Stimulated activated memory B cell treated with anti-CD40 and anti-IgM and Interleukin-4, amounts not matched to agents 10 μg/mL and 1 μg/mL and 100 μg/mL, for 72 hours (primary cell): ENCODE results near the gene NMT1.

Source experiments
- ATAC-seq: fragments of 150-1000 bp; cut with Tn5 transposase; 2 replicates; pipeline ENCODE4 v1.10.0; 2021
- H3K27ac Mint-ChIP-seq: one replicate; pipeline ENCODE4 v1.8.0; 2022; ENCODE audit warnings: mild to moderate bottlenecking, mixed read lengths
- H3K27me3 Mint-ChIP-seq: one replicate; pipeline ENCODE4 v1.8.0; 2022; ENCODE audit warnings: mixed read lengths
- H3K36me3 Mint-ChIP-seq: one replicate; pipeline ENCODE4 v1.8.0; 2022; ENCODE audit warnings: mixed read lengths
- H3K4me1 Mint-ChIP-seq: one replicate; pipeline ENCODE4 v1.8.0; 2022; ENCODE audit warnings: mixed read lengths
- H3K4me3 Mint-ChIP-seq: one replicate; pipeline ENCODE4 v1.8.0; 2022; ENCODE audit warnings: mild to moderate bottlenecking, moderate library complexity, mixed read lengths
- H3K9me3 Mint-ChIP-seq: one replicate; pipeline ENCODE4 v1.8.0; 2022; ENCODE audit warnings: mixed read lengths

Gene NMT1

DNA sequence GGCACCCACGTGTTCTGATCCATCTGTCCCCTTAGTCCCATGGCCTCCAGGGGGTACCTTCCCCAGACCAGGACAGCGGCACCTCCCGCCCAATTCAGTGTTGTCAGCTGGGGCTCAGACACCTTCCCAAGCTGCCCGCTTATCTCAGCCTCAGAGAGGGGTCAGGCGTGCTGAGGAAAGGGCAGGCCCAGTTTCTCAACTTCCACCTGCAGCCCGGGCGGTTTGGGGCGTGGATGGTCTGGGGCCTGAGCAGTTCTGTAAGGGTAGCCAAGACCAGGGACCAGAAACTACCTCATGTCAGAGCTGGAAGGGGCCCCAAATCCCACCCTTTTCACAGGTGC, 66.1 kb downstream of the NMT1 start:
- Mint-ChIP-seq H3K27ac (no peak overlapping the region), H3K27me3 (peaks cover 15% of the 10 kb centered on the region)

DNA sequence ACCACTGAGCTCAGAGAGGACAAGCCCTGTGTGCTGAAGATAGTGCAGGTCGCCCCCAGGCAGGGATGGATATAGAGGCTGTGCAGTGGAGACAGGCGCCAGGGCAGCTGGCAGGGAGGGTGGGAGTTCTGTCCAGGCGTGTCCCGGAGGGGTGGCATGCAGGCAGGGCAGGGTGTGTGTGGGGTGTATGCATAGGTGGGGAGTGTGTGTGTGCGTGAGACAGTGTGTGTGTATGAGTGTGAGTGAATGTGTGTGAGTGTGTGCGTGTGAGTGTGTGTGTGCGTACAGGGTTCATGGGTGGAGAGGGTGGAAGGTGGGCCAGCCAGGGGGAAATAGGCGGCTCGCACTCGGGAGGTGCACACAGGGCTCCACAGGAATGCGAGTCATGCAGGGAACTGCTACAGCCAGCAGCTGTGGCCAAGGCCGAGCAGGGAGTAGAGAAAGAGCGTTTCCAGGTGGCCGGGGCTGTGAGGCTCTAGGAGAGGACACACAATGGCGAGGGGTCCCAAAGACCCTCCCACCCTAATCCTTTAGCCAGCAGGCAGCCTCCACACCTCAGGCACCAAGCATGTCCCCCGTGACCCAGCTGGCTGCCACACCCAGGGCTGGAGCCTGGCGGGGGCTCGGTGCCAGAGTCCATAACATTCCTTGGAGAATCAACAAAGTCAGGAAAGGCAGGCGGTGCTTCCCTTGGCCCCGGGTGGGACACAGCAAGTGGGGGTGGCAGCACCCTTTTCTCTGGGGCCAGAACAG, 66.6 kb downstream of the NMT1 start:
- H3K9me3 Mint-ChIP-seq, result no peaks in the 10 kb centered on the region
- H3K36me3 Mint-ChIP-seq, result no peaks in the 10 kb centered on the region
- peaks cover 6% of the 10 kb centered on the region for H3K4me1 Mint-ChIP-seq
- H3K27me3 Mint-ChIP-seq, result peaks cover 15% of the 10 kb centered on the region
- no peak for ATAC-seq
- H3K4me3 Mint-ChIP-seq, result no peak overlapping the region
- H3K27ac Mint-ChIP-seq, result no peak overlapping the region

More for the DNA sequence above, 66.1 kb downstream of the NMT1 start:
- Mint-ChIP-seq H3K36me3 (no peaks in the 10 kb centered on the region), H3K9me3 (no peaks in the 10 kb centered on the region), H3K4me3 (no peak overlapping the region), H3K4me1 (peaks cover 6% of the 10 kb centered on the region)
- no peak for ATAC-seq

DNA sequence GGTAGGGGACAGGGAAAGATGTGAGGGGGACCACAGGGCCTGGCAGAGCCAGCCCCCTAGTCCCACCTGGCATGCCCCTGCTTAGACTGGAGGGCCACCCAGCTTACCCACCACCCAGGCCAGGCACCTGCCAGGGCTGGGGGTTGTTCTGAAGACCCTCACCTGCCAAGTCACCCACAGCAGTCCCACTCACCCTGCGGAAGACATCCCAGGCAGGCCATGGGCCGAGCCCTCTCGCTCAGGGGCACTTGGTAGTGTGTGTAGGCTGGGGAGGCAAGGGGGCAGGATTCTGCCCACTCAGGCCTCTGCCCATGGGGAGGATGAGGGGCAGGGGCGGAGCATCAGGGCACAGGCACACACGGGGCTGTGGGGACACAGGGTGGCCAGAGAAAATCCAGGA, 67.2 kb downstream of the NMT1 start:
- no peaks in the 10 kb centered on the region for H3K9me3 Mint-ChIP-seq
- peaks cover 6% of the 10 kb centered on the region for H3K4me1 Mint-ChIP-seq
- H3K27me3 Mint-ChIP-seq, result peaks cover 15% of the 10 kb centered on the region
- H3K4me3 Mint-ChIP-seq, result no peak overlapping the region
- no peak for ATAC-seq
- H3K36me3 Mint-ChIP-seq, result no peaks in the 10 kb centered on the region
- H3K27ac Mint-ChIP-seq, result no peak overlapping the region

DNA sequence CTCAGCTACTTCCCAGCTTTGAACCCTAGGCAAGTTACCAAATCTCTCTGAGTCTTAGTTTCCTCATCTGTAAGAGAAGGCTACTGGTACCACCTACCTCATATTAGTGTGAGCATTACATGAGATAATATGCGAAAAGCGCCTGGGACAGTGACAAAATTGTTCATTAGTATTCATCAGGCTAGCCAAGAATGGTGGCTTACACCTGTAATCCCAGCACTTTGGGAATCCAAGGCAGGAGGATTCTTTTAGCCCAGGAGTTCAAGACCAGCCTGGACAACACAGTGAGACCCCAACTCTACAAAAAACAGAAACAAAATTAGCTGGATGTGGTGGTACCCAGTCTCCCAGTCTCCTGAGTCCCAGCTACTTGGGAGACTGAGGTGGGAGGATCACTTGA, 67.9 kb downstream of the NMT1 start:
- Mint-ChIP-seq H3K27ac (no peak overlapping the region), H3K36me3 (no peaks in the 10 kb centered on the region), H3K27me3 (peaks cover 15% of the 10 kb centered on the region), H3K4me3 (no peak overlapping the region), H3K4me1 (peaks cover 6% of the 10 kb centered on the region), H3K9me3 (no peaks in the 10 kb centered on the region)
- no peak for ATAC-seq

DNA sequence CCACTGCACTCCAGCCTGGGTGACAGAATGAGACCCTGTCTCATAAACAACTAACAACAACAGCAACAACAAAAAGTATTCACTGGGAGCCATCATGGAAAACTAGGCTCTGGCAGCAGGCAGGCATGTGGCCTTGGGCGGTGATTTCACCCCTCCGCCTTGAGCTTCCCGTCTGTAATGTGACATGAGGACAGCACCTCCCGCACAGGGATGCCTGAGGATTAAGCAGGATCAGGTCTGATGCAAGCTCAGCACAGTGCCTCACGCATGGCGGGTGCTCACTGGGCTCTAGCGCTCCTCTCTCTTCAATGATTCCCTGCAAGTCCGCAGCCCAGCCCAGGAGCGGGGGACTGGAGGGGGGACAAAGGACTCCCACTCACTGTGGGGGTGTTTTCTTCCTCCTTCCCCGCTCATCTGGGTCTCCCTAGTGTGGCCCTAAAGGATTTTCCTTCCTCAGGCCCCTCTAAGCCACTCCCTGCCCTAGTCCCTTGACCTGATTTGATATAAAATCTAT, 68.4 kb downstream of the NMT1 start:
- Mint-ChIP-seq H3K4me3 (no peak overlapping the region), H3K36me3 (no peaks in the 10 kb centered on the region), H3K27me3 (peaks cover 15% of the 10 kb centered on the region), H3K4me1 (peaks cover 1% of the 10 kb centered on the region), H3K9me3 (no peaks in the 10 kb centered on the region), H3K27ac (no peak overlapping the region)
- no peak for ATAC-seq

DNA sequence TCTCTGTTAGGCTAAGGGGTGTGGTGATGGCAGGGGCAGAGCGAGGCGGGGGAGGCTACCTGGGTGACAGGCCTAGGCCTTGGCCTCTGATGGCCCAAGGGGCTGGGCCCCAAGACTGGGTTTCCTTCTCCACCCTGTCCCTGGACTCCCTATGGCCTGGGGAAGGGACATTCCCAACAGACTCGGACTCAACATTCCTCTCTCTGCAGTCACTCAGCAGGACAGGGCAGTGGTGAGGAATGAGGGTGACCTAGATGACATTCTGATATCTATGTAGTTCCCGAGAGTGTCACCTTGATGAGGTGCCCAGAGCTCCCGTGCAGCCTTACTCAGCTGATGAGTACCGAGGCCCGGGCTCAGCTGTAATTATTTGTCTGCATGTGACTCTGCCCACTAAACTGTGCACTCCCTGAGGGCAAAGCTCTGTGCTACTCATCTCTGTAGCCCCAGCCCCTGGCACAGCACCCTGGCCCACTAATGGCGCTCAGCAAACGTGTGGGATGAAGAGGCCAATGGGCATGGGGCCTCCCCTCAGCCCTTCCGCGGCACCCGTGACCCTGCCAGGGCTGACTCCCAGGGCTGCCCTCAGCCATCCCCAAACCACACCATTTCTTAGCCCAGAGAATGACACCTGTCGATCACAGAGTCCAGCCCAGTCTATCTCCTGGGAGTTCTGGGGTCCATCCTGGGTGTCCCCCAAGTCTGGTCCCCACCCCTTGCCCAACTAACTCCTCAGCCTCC, 69.0 kb downstream of the NMT1 start:
- Mint-ChIP-seq H3K4me1 (no peaks in the 10 kb centered on the region), H3K27ac (no peak overlapping the region), H3K9me3 (no peaks in the 10 kb centered on the region), H3K36me3 (no peaks in the 10 kb centered on the region), H3K4me3 (no peak overlapping the region), H3K27me3 (peaks cover 15% of the 10 kb centered on the region)
- no peak for ATAC-seq

DNA sequence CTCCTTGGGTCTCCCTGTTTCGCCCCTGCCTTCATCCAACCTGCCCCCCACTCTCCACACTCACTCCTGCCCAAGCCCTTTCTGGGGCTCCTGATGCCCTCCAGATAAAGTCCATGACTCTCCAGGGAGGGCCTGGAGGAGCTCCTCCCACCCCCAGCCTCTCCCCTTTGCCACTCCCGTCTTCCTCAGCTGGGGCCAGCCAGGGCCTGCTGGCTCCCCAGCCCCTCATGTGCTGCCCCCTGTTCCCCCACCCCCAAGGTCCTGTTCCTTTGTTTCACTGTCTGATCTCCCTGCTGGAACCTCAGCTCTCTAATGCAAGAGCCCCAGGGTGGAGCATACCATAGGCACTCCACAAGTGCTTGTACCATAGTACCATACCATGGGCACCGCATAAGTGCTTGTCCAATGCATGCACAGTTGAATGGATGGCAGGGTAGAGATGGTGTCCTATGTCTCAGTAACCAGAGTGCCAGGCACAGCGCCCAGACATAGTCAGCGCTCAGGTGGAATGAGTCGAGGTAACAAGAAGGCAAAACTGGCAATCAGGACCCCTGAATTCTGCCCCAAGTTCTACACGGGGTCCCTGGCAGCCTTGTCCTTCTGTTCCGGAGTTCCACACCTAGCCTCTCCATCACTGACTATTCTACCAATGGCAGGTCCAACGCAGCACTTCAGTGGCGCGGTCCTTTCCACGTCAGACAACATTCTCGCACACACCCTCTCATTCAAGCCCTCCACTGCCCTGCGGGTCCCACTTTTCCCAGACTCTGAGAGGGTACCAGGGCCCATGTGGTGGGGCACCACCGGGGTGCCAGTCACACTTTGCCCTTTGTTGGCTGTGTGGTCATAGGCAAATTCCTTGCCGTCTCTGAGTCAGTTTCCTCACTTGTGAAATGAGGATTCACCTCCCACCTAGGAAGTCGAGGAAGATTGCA, 69.8 kb downstream of the NMT1 start:
- Mint-ChIP-seq H3K27me3 (peaks cover 15% of the 10 kb centered on the region), H3K27ac (no peak overlapping the region)
- ATAC-seq, result no peak

DNA sequence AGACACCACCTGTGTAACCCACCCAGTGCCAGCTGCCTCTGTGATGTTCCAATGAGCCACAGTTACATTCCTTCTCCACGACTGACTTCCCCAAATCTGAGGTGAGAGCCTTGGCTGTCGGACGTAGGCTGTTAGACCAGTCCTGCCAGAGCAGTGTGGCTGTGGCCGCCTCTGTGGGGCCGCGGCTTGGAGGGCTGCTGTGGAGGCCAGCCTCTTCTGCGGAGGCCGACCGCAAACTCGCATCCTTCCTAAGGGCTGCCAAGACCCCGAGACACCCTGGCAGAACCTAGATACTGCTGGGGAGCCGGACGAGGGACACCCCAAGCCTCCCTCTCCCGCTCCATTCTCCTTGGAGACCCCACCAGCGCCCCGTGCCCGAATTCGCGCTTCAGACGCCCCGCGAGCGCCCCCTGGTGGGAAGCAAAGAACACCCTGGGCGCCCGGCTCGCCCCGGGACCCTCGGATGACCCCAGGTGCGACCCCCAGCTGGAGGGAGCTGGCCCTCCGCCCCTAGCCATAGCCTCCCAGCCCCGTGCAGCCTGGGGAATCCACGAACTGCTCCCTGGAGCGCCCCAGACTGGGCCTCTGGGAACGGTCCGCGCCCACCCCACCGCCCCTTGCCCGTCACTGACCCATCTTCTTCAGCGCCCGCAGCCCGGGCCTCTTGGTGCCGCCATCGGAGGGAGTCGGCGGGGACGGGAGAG, 70.7 kb downstream of the NMT1 start:
- Mint-ChIP-seq H3K9me3 (no peaks in the 10 kb centered on the region), H3K4me1 (peaks cover 9% of the 10 kb centered on the region), H3K27ac (no peak overlapping the region), H3K4me3 (peak overlapping the region; percentile 71), H3K27me3 (peaks cover 15% of the 10 kb centered on the region), H3K36me3 (no peaks in the 10 kb centered on the region)
- no peak for ATAC-seq

More for the DNA sequence above, 69.8 kb downstream of the NMT1 start:
- Mint-ChIP-seq H3K4me3 (peak overlapping the region; percentile 4), H3K9me3 (no peaks in the 10 kb centered on the region), H3K36me3 (no peaks in the 10 kb centered on the region), H3K4me1 (peaks cover 1% of the 10 kb centered on the region)

DNA sequence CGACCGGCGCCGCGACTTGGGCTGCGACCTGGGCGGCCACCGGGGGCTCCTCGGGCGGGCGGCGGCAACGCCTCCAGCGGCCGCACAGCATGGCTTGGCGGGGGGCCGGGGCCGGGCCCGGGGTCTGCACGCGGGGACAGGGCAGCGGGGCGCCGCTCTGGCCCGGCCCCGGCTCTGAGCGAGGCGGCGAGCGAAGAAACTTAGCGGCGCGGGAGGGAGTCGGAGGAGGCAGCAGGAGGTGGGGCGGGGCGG, 71.1 kb downstream of the NMT1 start, which contains the start of gene PLCD3:
Gene PLCD3, minus strand, starts transcription at position 196 of the 252 bp plus-strand sequence. Its CDS starts 105 bp downstream, at position 91.
- Mint-ChIP-seq H3K27ac (peak within 1 kb of the TSS; percentile 75), H3K27me3 (peaks cover 15% of the 10 kb centered on the region), H3K9me3 (no peaks in the 10 kb centered on the region), H3K36me3 (no peaks in the 10 kb centered on the region), H3K4me3 (peak within 1 kb of the TSS; percentile 88), H3K4me1 (peaks cover 13% of the 10 kb centered on the region)
- no peak for ATAC-seq

DNA sequence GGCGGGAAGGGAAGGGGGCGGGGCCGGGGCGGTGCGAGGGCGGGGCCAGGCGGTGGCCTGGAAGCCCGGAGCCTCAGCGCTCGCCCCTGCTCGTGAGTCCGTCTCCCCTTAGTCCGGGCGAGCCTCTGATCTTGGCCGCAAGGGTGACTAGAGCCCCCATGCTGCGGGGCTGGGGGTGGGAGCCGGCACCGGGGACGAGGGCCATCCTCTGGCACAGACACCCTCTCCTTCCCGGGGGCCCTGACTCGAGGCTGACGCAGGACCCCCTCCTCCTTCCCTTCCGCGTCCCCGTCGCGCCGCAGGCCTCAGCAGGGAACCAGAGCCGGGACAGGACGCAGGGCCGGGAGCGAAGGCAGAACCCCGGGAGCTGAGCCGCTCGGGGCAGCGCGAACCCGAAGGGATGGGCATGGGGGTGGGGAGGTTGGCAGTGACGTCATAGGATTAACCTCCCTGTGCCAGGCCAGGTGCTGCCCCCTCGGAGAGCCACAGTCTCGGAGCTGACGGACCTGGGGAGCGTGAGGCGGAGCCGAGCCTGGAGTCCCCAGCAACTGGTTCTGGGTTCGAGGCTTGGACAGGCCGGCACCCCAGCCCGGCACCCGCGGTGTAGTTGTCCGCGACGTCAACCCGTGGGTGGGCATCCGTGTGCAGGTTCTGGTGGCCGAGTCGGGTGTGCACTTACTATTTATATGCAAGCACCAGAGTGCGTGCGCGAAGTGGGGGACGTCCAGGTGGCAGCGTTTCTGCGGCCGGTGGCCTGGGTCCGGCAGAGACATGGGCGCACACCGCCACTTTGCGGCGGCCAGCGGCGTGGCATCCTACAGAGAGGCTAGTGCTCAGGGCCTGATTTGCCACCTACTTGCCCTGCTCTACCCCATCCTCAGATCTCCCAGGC, 71.7 kb downstream of the NMT1 start:
- ATAC-seq, result peak; percentile 68
- peaks cover 13% of the 10 kb centered on the region for H3K4me1 Mint-ChIP-seq
- H3K4me3 Mint-ChIP-seq, result peak overlapping the region; percentile 88
- H3K36me3 Mint-ChIP-seq, result no peaks in the 10 kb centered on the region
- peak overlapping the region; percentile 75 for H3K27ac Mint-ChIP-seq
- H3K9me3 Mint-ChIP-seq, result no peaks in the 10 kb centered on the region
- H3K27me3 Mint-ChIP-seq, result peaks cover 15% of the 10 kb centered on the region

DNA sequence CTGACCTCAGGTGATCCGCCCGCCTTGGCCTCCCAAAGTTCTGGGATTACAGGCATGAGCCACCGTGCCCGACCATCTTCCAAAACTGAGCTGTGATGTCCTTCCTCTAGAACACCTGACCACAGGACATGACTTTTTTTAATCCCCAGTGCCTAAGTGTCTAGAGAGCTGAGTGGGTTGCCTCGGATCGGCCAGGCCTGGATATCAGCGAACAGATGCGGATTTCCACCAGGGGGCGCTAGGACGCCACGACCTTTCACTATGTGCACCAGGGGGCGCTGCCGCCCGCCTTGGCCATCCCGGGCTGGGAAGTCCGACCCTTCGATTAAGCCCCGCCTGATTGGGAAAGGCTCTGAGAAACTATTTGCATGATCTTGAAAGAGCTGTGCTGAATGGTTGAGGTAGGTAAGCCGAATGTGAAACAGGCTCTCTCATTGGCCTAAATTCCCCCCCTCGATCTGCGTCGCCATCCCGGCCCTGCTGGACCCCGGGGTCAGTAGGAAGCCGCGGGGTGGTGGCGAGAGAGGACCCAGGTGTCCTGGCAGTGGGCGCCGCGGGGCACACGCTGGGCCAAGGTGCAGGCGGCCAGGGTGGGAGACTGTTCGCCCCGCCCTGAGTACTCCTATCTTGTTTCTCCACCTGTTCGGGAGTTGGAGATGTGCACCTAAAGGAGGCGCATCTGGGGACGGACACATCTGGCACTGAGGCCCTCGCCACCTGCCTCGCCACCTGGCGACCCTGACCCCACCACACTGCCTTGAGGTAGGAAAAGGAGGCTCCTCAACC, 74.3 kb downstream of the NMT1 start, which contains the start of gene ACBD4:
Gene ACBD4, plus strand, starts transcription at position 496 of the 786 bp plus-strand sequence. CDS start 458 bp downstream, outside the sequence.
- no peaks in the 10 kb centered on the region for H3K9me3 Mint-ChIP-seq
- H3K27me3 Mint-ChIP-seq, result peaks cover 12% of the 10 kb centered on the region
- peaks cover 13% of the 10 kb centered on the region for H3K4me1 Mint-ChIP-seq
- no peaks in the 10 kb centered on the region for H3K36me3 Mint-ChIP-seq
- peak; percentile 93 for ATAC-seq
- H3K27ac Mint-ChIP-seq, result peak within 1 kb of the TSS; percentile 73
- H3K4me3 Mint-ChIP-seq, result peak within 1 kb of the TSS; percentile 93

DNA sequence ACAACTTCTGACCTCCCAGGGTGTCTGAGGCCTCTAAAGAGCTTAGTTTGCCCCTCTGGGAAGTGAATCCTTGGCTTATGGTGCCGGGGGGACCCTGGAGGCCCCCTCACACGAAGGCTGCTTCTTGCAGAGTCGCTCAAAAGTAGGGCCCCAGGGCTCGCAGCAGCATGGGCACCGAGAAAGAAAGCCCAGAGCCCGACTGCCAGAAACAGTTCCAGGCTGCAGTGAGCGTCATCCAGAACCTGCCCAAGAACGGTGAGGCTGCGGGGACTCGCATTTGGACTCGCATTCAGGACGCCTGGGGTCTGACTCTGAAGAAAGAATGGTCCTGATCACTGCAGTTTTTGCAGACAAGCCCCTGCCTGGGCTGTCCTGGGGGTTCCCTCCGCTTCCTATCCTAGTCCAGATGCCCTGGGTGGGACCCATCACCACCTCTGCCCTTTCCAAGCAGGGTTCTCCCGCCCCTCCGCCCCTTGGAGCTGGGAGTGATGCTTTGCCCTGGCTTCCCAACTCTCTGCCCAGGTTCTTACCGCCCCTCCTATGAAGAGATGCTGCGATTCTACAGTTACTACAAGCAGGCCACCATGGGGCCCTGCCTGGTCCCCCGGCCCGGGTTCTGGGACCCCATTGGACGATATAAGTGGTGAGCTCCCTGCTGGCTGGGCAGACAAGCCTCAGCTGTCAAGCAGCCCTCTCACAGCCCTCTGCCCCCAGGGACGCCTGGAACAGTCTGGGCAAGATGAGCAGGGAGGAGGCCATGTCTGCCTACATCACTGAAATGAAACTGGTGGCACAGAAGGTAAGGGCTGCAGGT, 75.1 kb downstream of the NMT1 start:
- peaks cover 4% of the 10 kb centered on the region for H3K27me3 Mint-ChIP-seq
- H3K36me3 Mint-ChIP-seq, result peaks cover 7% of the 10 kb centered on the region
- H3K9me3 Mint-ChIP-seq, result no peaks in the 10 kb centered on the region
- ATAC-seq, result no peak
- peak overlapping the region; percentile 93 for H3K4me3 Mint-ChIP-seq
- peaks cover 13% of the 10 kb centered on the region for H3K4me1 Mint-ChIP-seq
- H3K27ac Mint-ChIP-seq, result peak overlapping the region; percentile 73
